Fibroblast of lung (primary cell): Measurements from ENCODE around the gene ANKS1A. TPM values are rescaled to one million over a fixed set of nuclear protein-coding genes. Genes with fewer than 3 reads are reported as not detected.

ENCODE experiments used
- DNase-seq, 2 donors: peaks; one replicate each; pipeline versions ENCODE4 v3.0.0 to v3.0.0-alpha.2; 2010; ENCODE audit warnings: low read depth in 2 of 2
- H2AFZ ChIP-seq: 2 replicates; pipeline ENCODE4 v1.5.1; 2012; ENCODE audit warnings: low read length, control low read depth, inconsistent platforms
- H3K27ac ChIP-seq: 2 replicates; pipeline ENCODE4 v1.5.1; 2011; ENCODE audit warnings: low read length, control low read depth; ENCODE audit not compliant: insufficient read depth
- H3K27me3 ChIP-seq: 2 replicates; pipeline ENCODE4 v1.5.1; 2011; ENCODE audit warnings: mild to moderate bottlenecking, low read length; ENCODE audit not compliant: control insufficient read depth, insufficient read depth
- H3K36me3 ChIP-seq: 2 replicates; pipeline ENCODE4 v1.5.1; 2011; ENCODE audit warnings: low read length; ENCODE audit not compliant: control insufficient read depth, insufficient read depth
- H3K4me1 ChIP-seq: 2 replicates; pipeline ENCODE4 v1.5.1; 2011; ENCODE audit warnings: low read length; ENCODE audit not compliant: control insufficient read depth, insufficient read depth; ENCODE audit errors: extremely low read depth
- H3K4me2 ChIP-seq: 2 replicates; pipeline ENCODE4 v1.5.1; 2011; ENCODE audit warnings: low read length, control low read depth; ENCODE audit not compliant: insufficient read depth; ENCODE audit errors: extremely low read depth
- H3K4me3 ChIP-seq, 4 experiments: fragments of 200-600 bp in 1 of 4; sonication (generic) in 1 of 4; replicated peaks in 1 of 4; 2 replicates each; pipeline ENCODE4 v1.5.1; 2011 to 2016; ENCODE audit warnings: low read length in 4 of 4, low read depth in 3 of 4, mild to moderate bottlenecking in 3 of 4, control low read depth in 2 of 4, inconsistent platforms in 1 of 4, mixed read lengths in 1 of 4; ENCODE audit not compliant: insufficient read depth in 1 of 4; ENCODE audit errors: control extremely low read depth in 1 of 4
- H3K79me2 ChIP-seq: 2 replicates; pipeline ENCODE4 v1.5.1; 2012; ENCODE audit warnings: mild to moderate bottlenecking, low read length, inconsistent platforms; ENCODE audit not compliant: control insufficient read depth, insufficient read depth
- H3K9ac ChIP-seq: 2 replicates; pipeline ENCODE4 v1.5.1; 2011; ENCODE audit warnings: mild to moderate bottlenecking, low read length, control low read depth; ENCODE audit not compliant: insufficient read depth
- H3K9me3 ChIP-seq: 2 replicates; pipeline ENCODE4 v1.5.1; 2012; ENCODE audit warnings: low read depth, low read length; ENCODE audit not compliant: control insufficient read depth, insufficient read depth
- H4K20me1 ChIP-seq: 2 replicates; pipeline ENCODE4 v1.5.1; 2011; ENCODE audit warnings: low read length; ENCODE audit not compliant: control insufficient read depth, insufficient read depth; ENCODE audit errors: extremely low read depth
- EZH2 ChIP-seq: IDR thresholded peaks from 2 replicates; pipeline ENCODE4 v1.5.1; 2012; ENCODE audit warnings: low read length, control low read depth, mild to moderate bottlenecking; ENCODE audit errors: missing control alignments
- polyA plus RNA-seq, 2 donors: library from polyadenylated mRNA; depleted of rRNA in 1 of 2; stranded (reverse) in 1 of 2; unstranded in 1 of 2; fragments of >200 nt; gene quantifications; 2 replicates each; pipeline ENCODE4 v1.2.1, GENCODE V29; 2011 to 2012; ENCODE audit warnings: missing spikeins in 1 of 2
- total RNA-seq: library from RNA; depleted of rRNA; stranded (reverse); fragments of >200 nt; gene quantifications from 2 replicates; pipeline ENCODE4 v1.2.1, GENCODE V29; 2014
- TF ChIP-seq, protein P1 (sequence below), 2 donors: IDR thresholded peaks in 1 of 2; conservative IDR thresholded peaks in 1 of 2; 1 replicate in 1 of 2; 2 replicates in 1 of 2; pipeline ENCODE4 v1.5.1; 2011 to 2012; ENCODE audit warnings: low read length in 2 of 2, control low read depth in 1 of 2, inconsistent platforms in 1 of 2, low read depth in 1 of 2, mild to moderate bottlenecking in 1 of 2

ANKS1A gene
- total and polyA plus RNA-seq, 2 donors (not counting 1 experiment from before 2014, with no cell fraction given) = 3.6 to 7.8 TPM

DNA sequence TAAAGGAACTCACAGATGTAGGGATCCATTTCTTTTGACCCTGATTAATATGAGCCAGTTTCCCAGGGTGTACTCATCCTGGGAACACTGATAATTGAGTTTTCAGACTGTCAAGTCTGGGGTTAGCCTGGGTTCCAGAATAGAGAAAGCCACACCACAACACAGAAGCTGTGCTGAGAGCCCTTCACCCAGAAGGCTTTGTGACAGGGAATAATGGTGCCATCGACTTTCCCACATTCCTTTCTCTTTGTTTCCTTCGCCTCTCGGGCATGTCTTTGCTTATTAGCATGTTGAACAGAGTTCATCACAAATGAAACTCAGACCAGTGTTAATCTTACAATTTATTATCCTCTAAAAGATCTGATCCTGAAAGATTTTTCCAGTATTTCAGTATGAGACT, 157.0 kb downstream of the ANKS1A start:
- TF ChIP-seq, protein P1, sequence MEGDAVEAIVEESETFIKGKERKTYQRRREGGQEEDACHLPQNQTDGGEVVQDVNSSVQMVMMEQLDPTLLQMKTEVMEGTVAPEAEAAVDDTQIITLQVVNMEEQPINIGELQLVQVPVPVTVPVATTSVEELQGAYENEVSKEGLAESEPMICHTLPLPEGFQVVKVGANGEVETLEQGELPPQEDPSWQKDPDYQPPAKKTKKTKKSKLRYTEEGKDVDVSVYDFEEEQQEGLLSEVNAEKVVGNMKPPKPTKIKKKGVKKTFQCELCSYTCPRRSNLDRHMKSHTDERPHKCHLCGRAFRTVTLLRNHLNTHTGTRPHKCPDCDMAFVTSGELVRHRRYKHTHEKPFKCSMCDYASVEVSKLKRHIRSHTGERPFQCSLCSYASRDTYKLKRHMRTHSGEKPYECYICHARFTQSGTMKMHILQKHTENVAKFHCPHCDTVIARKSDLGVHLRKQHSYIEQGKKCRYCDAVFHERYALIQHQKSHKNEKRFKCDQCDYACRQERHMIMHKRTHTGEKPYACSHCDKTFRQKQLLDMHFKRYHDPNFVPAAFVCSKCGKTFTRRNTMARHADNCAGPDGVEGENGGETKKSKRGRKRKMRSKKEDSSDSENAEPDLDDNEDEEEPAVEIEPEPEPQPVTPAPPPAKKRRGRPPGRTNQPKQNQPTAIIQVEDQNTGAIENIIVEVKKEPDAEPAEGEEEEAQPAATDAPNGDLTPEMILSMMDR (conservative IDR thresholded peaks at IDR 0.05 in 1 of 2, IDR thresholded peaks at IDR 0.05 in 1 of 2; ENCODE audit: low read depth in 1 of 2, low read length in 2 of 2) = no peak
- no peak for TF ChIP-seq EZH2
- Histone ChIP-seq H3K27me3 (no peaks in the 10 kb centered on the region), H3K27ac (no peak overlapping the region), H3K36me3 (no peaks in the 10 kb centered on the region), H3K4me2 (no peak overlapping the region), H3K9ac (no peak overlapping the region), H4K20me1 (no peaks in the 10 kb centered on the region), H3K9me3 (no peaks in the 10 kb centered on the region), H2AFZ (no peak overlapping the region), H3K4me3 (no peak overlapping the region), H3K79me2 (no peaks in the 10 kb centered on the region), H3K4me1 (peaks cover 33% of the 10 kb centered on the region)
- DNase-seq = no peak

DNA sequence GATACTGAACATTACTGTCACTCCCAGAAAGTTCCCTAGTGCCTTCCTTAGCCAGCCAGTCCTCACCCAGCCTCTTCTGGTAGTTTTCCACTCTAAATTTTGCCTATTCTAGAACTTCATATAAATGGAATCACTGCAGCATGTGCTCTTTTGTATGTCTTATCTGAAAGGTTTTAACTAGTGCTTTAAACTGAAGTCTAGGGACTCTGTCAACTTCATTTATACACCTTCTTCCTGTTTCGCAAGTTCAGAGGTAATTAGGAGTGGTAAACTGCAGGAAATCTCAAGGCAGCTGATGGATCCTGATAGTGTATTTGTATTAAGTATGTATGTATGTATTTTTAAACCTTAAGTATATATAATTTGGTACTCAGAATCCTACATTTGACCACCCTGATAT, 157.8 kb downstream of the ANKS1A start:
- Histone ChIP-seq H3K27me3 (no peaks in the 10 kb centered on the region), H4K20me1 (no peaks in the 10 kb centered on the region), H3K4me3 (no peak overlapping the region), H3K79me2 (no peaks in the 10 kb centered on the region), H2AFZ (no peak overlapping the region), H3K4me1 (peaks cover 33% of the 10 kb centered on the region), H3K9ac (no peak overlapping the region), H3K9me3 (no peaks in the 10 kb centered on the region), H3K4me2 (no peak overlapping the region), H3K27ac (no peak overlapping the region), H3K36me3 (no peaks in the 10 kb centered on the region)
- no peak for TF ChIP-seq EZH2
- TF ChIP-seq, protein P1 (conservative IDR thresholded peaks at IDR 0.05 in 1 of 2, IDR thresholded peaks at IDR 0.05 in 1 of 2; ENCODE audit: low read depth in 1 of 2, low read length in 2 of 2) = no peak
- no peak for DNase-seq

DNA sequence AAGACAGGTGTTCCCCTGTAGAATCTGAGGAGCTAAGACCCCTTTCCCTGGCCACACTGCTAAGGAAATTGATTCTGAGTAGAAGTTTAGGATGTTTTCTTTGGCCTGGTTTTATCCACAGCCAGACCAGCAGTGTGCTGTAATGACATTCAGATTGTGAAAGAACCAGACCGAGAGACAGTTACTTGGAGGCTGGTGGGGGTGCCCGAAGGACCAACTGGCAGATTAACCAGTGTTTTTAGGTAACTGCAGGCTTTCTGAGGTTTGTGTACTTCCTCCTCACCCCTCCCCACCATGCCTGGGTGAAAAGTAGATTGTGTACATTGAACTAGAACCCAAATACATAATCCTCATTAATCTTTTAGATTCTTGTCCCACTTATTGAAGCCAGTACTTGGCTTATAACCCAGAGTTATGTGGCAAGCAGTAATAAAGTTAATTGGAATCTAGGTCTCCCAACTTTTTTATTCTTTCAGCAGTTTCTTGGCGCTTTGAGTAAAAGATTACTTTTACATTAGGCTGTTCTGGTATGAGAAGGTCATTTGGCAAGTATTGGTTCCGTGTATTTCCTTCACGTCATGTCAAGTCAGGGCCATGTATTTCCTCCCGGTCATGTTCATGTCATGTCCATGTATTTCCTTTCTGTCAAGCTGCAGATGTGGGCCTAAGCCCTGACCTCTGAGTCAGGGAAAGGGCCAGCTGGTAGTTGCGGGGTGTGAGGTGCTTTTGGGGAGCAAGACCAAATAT, 158.4 kb downstream of the ANKS1A start:
- Histone ChIP-seq H3K4me2 (no peak overlapping the region), H4K20me1 (no peaks in the 10 kb centered on the region), H3K9ac (no peak overlapping the region), H3K9me3 (no peaks in the 10 kb centered on the region), H3K4me1 (peaks cover 33% of the 10 kb centered on the region), H3K79me2 (no peaks in the 10 kb centered on the region), H3K36me3 (no peaks in the 10 kb centered on the region), H3K27ac (no peak overlapping the region), H3K27me3 (no peaks in the 10 kb centered on the region), H3K4me3 (no peak overlapping the region), H2AFZ (no peak overlapping the region)
- peak; percentile 66 to 89 for DNase-seq
- TF ChIP-seq EZH2 = no peak
- TF ChIP-seq, protein P1 (conservative IDR thresholded peaks at IDR 0.05 in 1 of 2, IDR thresholded peaks at IDR 0.05 in 1 of 2; ENCODE audit: low read depth in 1 of 2, low read length in 2 of 2) = no peak
